K562 (cell line): ENCODE data around the gene GLIS1.

ENCODE experiments used
- CTCF ChIP-seq, 3 experiments: IDR thresholded peaks in 2 of 3; conservative IDR thresholded peaks in 1 of 3; 2 replicates each; pipeline ENCODE4 v1.5.1; 2011 to 2012; ENCODE audit warnings: low read length in 3 of 3, mild to moderate bottlenecking in 3 of 3, control low read depth in 2 of 3, improper control_type of control experiment in 1 of 3, inconsistent platforms in 1 of 3, low read depth in 1 of 3, mixed read lengths in 1 of 3, moderate library complexity in 1 of 3; ENCODE audit not compliant: insufficient read depth in 2 of 3
- ESRRA ChIP-seq: fragments of 450-650 bp; IDR thresholded peaks from 2 replicates; pipeline ENCODE4 v1.6.1; 2014; ENCODE audit warnings: low read depth, mild to moderate bottlenecking, moderate library complexity, borderline replicate concordance
- HDAC3 ChIP-seq: fragments of 450-650 bp; IDR thresholded peaks from 2 replicates; pipeline ENCODE4 v1.6.1; 2018; ENCODE audit warnings: borderline replicate concordance, mild to moderate bottlenecking, moderate library complexity; ENCODE audit not compliant: partially characterized antibody
- MITF ChIP-seq: IDR thresholded peaks from 2 replicates; pipeline ENCODE4 v1.6.1; 2014; ENCODE audit warnings: antibody characterized with exemption
- ZNF282 ChIP-seq: sonication (generic); formaldehyde crosslinking; IDR thresholded peaks from 2 replicates; pipeline ENCODE4 v1.8.1; 2023; ENCODE audit warnings: missing genetic modification reagents

GRCh38 chr1:53552981-53553733 lies 185.8 kb downstream of the GLIS1 start:
- no peak for TF ChIP-seq HDAC3
- TF ChIP-seq ZNF282: no peak
- no peak for TF ChIP-seq MITF
- no peak for TF ChIP-seq CTCF (IDR thresholded peaks at IDR 0.05 in 2 of 3, conservative IDR thresholded peaks at IDR 0.05 in 1 of 3; ENCODE audit: insufficient read depth in 2 of 3, low read depth in 1 of 3, low read length in 3 of 3)
- no peak for TF ChIP-seq ESRRA
